22Rv1 (cell line): ENCODE results near the gene ST3GAL3.

Source experiments
- CTCF ChIP-seq: fragments of 450-650 bp; IDR thresholded peaks from 2 replicates; pipeline ENCODE4 v1.5.1; 2017; ENCODE audit warnings: mild to moderate bottlenecking
- ZFX ChIP-seq: fragments of 450-650 bp; IDR thresholded peaks from 2 replicates; pipeline ENCODE4 v1.6.1; 2017; ENCODE audit warnings: antibody characterized with exemption, borderline replicate concordance

GRCh38 chr1:43933386-43934100, 226.2 kb downstream of the ST3GAL3 start, which contains the start of gene ARTN:
- TF ChIP-seq CTCF: no peak
- TF ChIP-seq ZFX: no peak
